GM21526 (cell line): ENCODE results near the gene HIF1A.
A peak's percentile ranks its signal among the peaks of the same experiment; 100 is the strongest.

Experiments used
- ATAC-seq: cut with Tn5 transposase; IDR thresholded peaks from one replicate; pipeline ENCODE4 v1.9.1; 2021; ENCODE audit warnings: moderate library complexity; ENCODE audit not compliant: unreplicated experiment, low FRiP score

Gene HIF1A

DNA sequence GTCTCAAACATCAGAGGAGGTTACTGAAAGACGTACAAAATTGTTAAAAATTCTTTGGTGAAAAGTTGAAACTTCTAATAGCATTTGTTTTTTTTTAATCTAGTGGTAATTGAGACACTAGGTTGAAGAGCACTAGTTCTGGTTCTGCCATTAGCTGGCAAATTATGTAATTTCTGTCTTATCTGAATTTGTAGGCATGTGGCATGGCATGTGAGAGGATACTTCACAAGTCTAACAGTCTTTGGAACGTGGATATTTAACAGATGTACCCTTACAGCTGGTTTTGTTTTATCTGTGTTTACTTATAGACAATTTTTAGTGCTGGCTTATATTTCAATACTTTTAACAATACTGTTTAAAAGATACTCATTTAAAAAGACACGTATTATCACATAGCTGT is 72.9 kb downstream of the HIF1A start:
- no peak for ATAC-seq

DNA sequence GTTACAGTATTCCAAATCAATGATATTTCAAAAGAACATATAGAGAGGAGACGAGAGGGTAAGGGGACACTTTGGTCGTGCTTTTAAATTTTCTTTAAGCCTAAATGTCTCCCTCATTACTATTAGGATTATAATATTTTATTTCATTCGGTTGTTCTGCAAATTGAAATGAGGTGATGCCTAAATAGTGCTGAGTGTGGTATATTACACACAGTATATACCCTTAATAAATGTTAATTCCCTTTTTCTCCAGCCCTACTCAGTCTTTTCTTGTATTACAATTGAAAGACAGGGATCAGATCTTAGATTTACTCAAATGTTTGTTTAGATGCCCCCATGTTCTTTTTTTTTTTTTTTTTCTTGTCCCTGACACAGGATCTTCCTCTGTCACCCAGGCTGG is 74.6 kb downstream of the HIF1A start:
- ATAC-seq, result no peak

DNA sequence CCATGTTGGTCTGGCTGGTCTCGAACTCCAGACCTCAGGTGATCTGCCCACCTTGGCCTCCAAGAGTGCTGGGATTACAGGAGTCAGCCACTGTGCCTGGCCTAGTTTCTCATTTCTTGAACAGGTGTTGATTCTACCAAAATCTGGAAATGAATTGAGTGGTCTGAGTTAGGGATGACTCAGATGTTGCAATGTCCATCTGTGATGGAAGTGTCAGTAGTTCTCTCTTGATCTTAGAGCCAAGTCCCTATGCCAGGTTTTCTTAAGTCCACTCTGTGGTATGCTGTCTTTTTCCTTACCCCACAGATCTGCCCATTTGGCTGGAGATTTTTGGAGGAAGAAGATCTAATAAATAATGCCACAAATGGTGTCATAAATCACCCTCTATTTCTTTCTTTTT is 79.5 kb downstream of the HIF1A start:
- no peak for ATAC-seq

DNA sequence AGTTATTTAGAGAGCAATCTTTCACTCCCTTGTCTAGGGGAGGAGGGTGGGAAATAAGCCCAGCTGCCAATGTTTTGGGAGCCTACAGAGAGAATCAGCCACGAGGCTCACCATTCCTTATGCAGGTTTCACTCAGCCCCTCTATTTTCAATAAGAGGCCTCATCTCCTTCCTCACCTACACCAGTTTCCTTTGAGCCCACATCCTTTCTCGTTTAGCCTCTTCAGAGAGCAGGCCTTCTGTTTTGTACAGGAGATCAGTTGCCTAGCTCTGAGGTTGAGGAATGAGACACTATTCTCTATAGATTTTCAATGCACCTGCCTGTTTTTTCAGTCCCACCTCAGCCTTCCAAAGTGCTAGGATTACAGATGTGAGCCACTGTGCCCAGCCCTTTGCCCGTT is 84.8 kb downstream of the HIF1A start:
- ATAC-seq, result peak; percentile 87

DNA sequence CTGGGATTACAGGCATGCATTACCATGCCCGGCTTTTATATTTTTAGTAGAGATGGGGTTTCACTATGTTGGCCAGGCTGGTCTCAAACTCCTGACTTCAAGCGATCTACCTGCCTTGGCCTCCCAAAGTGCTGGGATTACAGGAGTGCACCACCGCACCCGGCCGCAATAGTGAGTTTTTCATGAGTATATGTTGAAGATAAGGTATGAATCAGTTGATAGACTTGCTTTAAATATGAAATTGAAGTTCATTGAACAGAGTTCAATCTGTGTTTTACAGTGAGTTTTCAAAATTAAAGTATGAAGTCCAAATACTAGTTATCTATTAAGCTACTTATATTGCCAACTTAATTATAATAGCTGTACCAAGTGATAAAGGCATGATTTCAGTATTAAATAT is 102.0 kb downstream of the HIF1A start:
- ATAC-seq, result no peak
